ENCODE data around the gene VAV3. TPM values are rescaled to one million over a fixed set of nuclear protein-coding genes. Genes with fewer than 3 reads are reported as not detected.

The VAV3 gene
- total RNA-seq, 1 donor, result 0.09 TPM

DNA sequence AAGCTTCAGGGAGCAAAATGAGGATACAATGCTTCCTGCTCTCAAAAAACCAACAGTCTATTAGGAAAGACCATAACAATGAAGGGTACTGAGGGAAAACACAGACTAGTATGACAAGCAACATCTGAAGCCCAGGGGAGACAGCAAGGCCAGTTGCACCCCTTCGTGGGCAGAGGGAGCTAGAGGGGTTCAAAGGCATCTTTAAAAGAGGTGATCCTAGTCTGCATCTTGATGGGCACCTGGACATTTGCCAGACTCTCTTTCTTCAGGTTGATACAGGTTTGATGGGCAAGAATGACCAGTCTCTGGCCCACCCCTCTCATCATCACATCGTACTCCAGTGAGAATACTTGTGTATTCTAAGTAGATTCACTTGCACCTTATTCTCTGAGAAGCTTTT lies 177.7 kb downstream of the VAV3 start:
- TF ChIP-seq, protein P1, sequence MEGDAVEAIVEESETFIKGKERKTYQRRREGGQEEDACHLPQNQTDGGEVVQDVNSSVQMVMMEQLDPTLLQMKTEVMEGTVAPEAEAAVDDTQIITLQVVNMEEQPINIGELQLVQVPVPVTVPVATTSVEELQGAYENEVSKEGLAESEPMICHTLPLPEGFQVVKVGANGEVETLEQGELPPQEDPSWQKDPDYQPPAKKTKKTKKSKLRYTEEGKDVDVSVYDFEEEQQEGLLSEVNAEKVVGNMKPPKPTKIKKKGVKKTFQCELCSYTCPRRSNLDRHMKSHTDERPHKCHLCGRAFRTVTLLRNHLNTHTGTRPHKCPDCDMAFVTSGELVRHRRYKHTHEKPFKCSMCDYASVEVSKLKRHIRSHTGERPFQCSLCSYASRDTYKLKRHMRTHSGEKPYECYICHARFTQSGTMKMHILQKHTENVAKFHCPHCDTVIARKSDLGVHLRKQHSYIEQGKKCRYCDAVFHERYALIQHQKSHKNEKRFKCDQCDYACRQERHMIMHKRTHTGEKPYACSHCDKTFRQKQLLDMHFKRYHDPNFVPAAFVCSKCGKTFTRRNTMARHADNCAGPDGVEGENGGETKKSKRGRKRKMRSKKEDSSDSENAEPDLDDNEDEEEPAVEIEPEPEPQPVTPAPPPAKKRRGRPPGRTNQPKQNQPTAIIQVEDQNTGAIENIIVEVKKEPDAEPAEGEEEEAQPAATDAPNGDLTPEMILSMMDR (IDR thresholded peaks at IDR 0.05; ENCODE audit: insufficient read depth, low read length), result no peak
- H3K4me3 ChIP-seq (ENCODE audit: low read depth, low read length), result no peak overlapping the region
- no peak for DNase-seq (ENCODE audit: low read depth)

DNA sequence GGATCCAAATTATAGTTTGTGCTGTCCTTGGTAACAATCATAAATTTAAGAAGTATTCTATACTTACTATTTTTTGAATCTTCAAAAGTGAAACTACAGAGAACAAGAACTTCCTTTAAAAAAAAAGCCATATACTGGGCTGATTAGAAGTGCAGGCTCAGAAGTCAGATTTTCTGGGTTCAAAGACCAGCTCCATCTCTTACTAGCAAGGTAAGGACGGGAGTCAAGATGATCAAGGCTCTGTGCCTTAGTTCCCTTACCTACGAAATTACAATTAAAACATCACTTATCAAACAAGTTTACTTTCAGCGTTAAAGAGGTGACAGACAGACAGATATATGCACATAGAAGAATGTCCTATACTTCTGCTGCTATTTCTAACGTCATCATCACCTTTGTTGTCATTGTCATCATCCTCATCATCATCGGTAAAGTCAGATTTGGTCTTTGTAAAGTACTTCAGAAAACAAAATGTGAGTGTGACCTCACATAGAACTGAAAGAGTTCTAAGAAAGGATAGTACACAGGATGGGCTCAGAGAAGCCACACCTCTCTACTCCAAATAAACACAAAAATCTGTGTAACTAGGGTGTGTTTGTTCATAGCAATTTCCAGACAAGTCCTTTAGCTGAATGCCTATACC lies 178.7 kb downstream of the VAV3 start:
- DNase-seq (ENCODE audit: low read depth), result no peak
- no peak overlapping the region for H3K4me3 ChIP-seq (ENCODE audit: low read depth, low read length)
- TF ChIP-seq, protein P1 (IDR thresholded peaks at IDR 0.05; ENCODE audit: insufficient read depth, low read length), result no peak

DNA sequence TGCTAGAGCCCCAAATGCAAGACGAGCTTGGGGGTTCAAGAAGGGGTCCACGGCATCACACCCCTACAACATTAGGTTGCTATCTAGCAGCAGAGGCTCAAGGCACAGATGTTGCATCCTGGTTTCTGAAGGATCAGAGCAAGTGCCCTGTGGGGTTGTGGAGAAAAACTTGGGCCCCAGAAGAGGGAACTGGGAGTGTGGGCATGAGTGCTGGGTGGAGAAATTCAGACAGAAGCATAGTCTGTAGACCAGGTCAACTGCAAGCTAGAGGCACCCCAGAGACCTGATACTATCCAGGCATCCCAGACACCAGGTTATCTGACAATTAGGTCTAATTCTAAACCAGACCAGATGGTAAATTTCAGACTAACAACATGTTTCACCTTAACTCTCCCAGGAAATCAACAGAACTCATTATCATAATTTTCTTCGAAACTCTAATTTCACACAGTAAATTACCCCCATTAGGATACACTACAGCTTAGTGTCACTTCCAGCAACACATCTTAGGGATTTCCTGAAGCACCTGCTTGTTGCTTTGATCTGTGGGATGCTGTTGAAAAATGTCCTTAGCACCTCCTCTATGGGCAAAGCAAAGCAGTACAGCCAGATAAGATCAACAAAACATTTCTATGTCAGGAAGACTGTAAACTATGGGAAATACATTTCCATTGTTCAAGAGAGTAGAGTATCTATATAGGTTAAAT lies 179.3 kb downstream of the VAV3 start:
- no peak overlapping the region for H3K4me3 ChIP-seq (ENCODE audit: low read depth, low read length)
- TF ChIP-seq, protein P1 (IDR thresholded peaks at IDR 0.05; ENCODE audit: insufficient read depth, low read length), result no peak
- no peak for DNase-seq (ENCODE audit: low read depth)

DNA sequence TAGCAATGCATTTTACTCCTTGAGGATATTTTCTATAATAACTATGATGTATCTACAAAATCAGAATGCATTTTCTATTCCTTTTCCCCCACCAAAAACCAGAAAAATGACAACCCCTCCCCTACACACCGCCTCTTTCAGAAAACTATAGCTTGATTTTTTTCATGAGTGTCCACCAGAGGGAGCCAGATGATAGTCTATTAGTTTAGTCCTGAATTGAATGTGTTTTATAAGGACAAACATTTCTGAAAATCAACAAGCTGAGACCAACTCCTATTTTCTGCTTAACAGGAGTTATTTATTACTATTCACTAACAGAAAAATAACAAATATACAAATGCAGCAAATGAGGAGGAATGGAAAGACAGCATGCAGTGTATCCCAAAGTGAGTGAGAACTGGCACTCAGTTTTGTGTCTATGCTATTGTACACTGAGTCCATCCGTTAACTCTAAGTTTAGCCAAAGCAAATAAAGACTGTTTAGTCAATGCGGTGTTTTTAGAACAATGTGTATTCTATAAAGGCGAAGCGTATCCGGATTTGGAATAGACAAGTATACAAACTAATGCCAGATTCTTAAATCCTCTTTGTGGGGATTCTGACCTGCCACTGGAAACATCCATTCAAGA lies 182.6 kb downstream of the VAV3 start:
- DNase-seq (ENCODE audit: low read depth), result peak; percentile 77
- no peak overlapping the region for H3K4me3 ChIP-seq (ENCODE audit: low read depth, low read length)
- TF ChIP-seq, protein P1 (IDR thresholded peaks at IDR 0.05; ENCODE audit: insufficient read depth, low read length), result peak; percentile 55

DNA sequence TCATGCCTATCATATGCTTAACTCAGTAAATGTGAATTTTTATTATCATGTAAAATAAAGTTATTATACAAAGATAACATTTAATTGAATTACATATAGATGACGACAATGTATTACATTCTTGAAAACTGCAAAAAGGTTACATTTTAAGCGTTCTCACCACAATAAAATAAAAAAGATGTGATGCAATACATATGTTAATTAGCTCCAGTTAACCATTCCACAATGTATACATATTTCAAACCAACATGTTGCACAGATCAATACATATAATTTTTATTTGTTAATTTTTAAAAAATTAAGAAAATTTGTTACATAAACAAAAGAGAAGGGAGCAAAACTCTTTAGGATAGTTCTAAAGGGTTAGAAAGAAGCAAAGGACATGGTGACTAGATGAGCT lies 183.7 kb downstream of the VAV3 start:
- no peak for DNase-seq (ENCODE audit: low read depth)
- TF ChIP-seq, protein P1 (IDR thresholded peaks at IDR 0.05; ENCODE audit: insufficient read depth, low read length), result no peak
- H3K4me3 ChIP-seq (ENCODE audit: low read depth, low read length), result no peak overlapping the region

DNA sequence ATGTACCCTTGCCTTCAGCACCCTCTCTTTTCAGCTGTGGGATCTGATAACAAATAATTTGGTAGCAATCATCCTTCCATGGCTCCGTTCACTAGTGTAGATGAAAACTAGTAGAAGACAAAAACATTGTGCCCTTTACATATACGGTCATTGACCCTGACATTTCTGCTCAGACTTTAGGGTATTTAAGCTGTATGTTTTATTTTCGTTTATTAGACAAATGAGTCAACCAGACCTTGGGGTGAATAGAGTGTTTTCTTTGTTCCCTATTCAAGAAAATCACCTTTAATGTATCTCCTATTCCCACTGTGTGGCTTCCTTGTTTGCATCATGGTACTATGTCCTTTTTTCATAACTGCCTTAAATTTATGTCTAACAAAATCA lies 187.3 kb downstream of the VAV3 start:
- TF ChIP-seq, protein P1 (IDR thresholded peaks at IDR 0.05; ENCODE audit: insufficient read depth, low read length), result no peak
- no peak for DNase-seq (ENCODE audit: low read depth)

More for the DNA sequence above, 187.3 kb downstream of the VAV3 start:
- H3K4me3 ChIP-seq (ENCODE audit: low read depth, low read length), result no peak overlapping the region
